ENCODE measurements around the gene NOP16. TPM values are rescaled to one million over a fixed set of nuclear protein-coding genes. Genes with fewer than 3 reads are reported as not detected.

NOP16 gene
- total RNA-seq, 1 experiment from 2014 or later: 31.5 TPM

DNA sequence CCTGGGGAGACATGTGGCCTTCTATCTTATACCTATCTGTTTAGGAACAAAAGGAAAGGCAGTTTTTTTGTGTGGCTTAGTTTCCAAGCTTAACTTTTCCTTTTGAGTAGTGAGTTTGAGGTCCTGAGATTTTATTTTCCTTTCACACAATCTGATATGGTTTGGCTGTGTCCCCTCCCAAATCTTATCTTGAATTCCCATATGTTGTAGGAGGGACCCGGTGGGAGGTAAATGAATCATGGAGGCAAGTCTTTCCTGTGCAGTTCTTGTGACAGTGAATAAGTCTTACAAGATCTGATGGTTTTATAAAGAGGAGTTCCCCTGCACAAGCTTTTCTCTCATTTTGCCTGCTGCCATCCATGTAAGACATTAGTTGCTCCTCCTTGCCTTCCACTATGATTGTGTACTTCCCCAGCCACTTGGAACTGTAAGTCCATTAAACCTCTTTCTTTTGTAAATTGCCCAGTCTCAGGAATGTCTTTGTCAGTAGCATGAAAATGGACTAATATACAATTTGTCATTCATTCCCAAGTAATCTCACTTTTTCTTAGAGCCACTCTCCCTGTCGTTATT, 32.7 kb upstream of the NOP16 start:
- Histone ChIP-seq H3K79me2 (ENCODE audit: low read depth) (peaks cover 1% of the 10 kb centered on the region), H3K4me3 (no peak overlapping the region), H3K27me3 (ENCODE audit: insufficient read depth, low read depth) (no peaks in the 10 kb centered on the region), H4K20me1 (ENCODE audit: insufficient read depth) (no peaks in the 10 kb centered on the region), H3K4me2 (no peak overlapping the region), H2AFZ (no peak overlapping the region), H3K4me1 (replicated peaks; ENCODE audit: insufficient read depth) (peaks cover 73% of the 10 kb centered on the region), H3K27ac (peak overlapping the region; percentile 94), H3F3A (ENCODE audit: insufficient read depth, low read depth) (peaks cover 57% of the 10 kb centered on the region), H3K9me3 (ENCODE audit: insufficient read depth, low read depth) (peaks cover 24% of the 10 kb centered on the region), H3K9me2 (ENCODE audit: insufficient read depth) (no peaks in the 10 kb centered on the region), H3K36me3 (ENCODE audit: low read depth) (no peaks in the 10 kb centered on the region)
- DNase-seq: no peak
- TF ChIP-seq, protein P1, sequence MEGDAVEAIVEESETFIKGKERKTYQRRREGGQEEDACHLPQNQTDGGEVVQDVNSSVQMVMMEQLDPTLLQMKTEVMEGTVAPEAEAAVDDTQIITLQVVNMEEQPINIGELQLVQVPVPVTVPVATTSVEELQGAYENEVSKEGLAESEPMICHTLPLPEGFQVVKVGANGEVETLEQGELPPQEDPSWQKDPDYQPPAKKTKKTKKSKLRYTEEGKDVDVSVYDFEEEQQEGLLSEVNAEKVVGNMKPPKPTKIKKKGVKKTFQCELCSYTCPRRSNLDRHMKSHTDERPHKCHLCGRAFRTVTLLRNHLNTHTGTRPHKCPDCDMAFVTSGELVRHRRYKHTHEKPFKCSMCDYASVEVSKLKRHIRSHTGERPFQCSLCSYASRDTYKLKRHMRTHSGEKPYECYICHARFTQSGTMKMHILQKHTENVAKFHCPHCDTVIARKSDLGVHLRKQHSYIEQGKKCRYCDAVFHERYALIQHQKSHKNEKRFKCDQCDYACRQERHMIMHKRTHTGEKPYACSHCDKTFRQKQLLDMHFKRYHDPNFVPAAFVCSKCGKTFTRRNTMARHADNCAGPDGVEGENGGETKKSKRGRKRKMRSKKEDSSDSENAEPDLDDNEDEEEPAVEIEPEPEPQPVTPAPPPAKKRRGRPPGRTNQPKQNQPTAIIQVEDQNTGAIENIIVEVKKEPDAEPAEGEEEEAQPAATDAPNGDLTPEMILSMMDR (conservative IDR thresholded peaks at IDR 0.05): no peak
- no peak for TF ChIP-seq EZH2 (IDR thresholded peaks at IDR 0.05; ENCODE audit: low read depth)
- BruUV-seq (replicated peaks): no TSS peak
- POLR2A ChIA-PET (ENCODE audit: unreplicated experiment): no interaction called here
- CTCF ChIA-PET: interaction anchor here (0.6 to 0.7 kb wide), 3 partner anchors 14 to 519 kb away, joined by 3 to 7 read pairs (median 4); no protein-coding TSS in a partner anchor
- intact Hi-C loops (cut with micrococcal nuclease; ENCODE audit: unreplicated experiment): no loop called here

DNA sequence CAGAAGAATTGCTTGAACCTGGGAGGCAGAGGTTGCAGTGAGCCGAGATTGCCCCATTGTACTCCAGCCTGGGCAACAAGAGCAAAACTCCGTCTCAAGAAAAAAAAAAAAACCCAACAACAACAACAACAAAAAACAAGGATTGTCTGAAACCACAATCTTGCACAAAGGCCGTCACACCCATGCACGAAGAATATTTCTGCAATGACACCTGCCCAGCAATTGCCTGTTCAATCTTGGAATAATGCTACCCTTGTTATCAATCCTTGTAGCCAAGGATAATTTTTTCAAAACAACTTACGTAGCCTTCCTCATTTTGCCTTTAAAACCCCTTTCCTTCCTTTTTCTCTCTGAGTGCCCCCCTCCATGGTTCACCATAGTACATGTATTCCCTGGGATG, 31.7 kb upstream of the NOP16 start:
- Histone ChIP-seq H3K4me1 (replicated peaks; ENCODE audit: insufficient read depth) (peaks cover 68% of the 10 kb centered on the region), H3K9me2 (ENCODE audit: insufficient read depth) (no peaks in the 10 kb centered on the region), H3F3A (ENCODE audit: insufficient read depth, low read depth) (peaks cover 57% of the 10 kb centered on the region), H2AFZ (no peak overlapping the region), H3K79me2 (ENCODE audit: low read depth) (peaks cover 11% of the 10 kb centered on the region), H3K9me3 (ENCODE audit: insufficient read depth, low read depth) (peaks cover 23% of the 10 kb centered on the region), H3K4me2 (peak overlapping the region; percentile 63), H3K27me3 (ENCODE audit: insufficient read depth, low read depth) (no peaks in the 10 kb centered on the region), H3K4me3 (no peak overlapping the region), H3K36me3 (ENCODE audit: low read depth) (no peaks in the 10 kb centered on the region), H4K20me1 (ENCODE audit: insufficient read depth) (peaks cover 5% of the 10 kb centered on the region; the same call in 1 of the 2 replicates), H3K27ac (peak overlapping the region; percentile 94)
- intact Hi-C loops (cut with micrococcal nuclease; ENCODE audit: unreplicated experiment): no loop called here
- DNase-seq: peak in 1 of 2 experiments; percentile 79
- BruUV-seq (replicated peaks): no TSS peak
- ChIA-PET POLR2A (ENCODE audit: unreplicated experiment) (no interaction called here), CTCF (no interaction called here)
- TF ChIP-seq EZH2 (IDR thresholded peaks at IDR 0.05; ENCODE audit: low read depth): no peak
- TF ChIP-seq, protein P1 (conservative IDR thresholded peaks at IDR 0.05): no peak

DNA sequence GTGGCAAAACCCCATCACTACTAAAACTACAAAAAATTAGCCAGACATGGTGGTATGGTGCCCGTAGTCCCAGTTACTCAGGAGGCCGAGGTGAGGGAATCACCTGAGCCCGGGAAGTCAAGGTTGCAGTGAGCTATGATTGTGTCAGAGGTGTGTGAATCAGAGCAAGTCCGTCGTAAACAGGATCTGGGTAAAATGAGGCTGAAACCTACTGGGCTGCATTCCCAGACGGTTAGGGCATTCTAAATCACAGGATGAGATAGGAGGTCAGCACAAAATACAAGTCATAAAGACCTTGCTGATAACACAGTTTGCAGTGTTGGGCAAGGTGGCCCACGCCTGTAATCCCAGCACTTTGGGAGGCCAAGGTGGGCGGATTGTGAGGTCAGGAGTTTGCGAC, 29.9 kb upstream of the NOP16 start:
- H3F3A ChIP-seq (ENCODE audit: insufficient read depth, low read depth): peaks cover 51% of the 10 kb centered on the region
- ChIA-PET CTCF (interaction anchor here (0.7 to 1.5 kb wide), 4 partner anchors 13 to 125 kb away, joined by 4 to 7 read pairs (median 6); no protein-coding TSS in a partner anchor), POLR2A (ENCODE audit: unreplicated experiment) (interaction anchor here (0.6 to 1.2 kb wide), 6 partner anchors 21 to 335 kb away, joined by 3 to 16 read pairs (median 4); partner anchors contain the start of gene KIAA1191)
- H3K4me2 ChIP-seq: peak overlapping the region; percentile 63
- H2AFZ ChIP-seq: no peak overlapping the region
- peaks cover 29% of the 10 kb centered on the region for H3K79me2 ChIP-seq (ENCODE audit: low read depth)
- peaks cover 23% of the 10 kb centered on the region for H3K9me3 ChIP-seq (ENCODE audit: insufficient read depth, low read depth)
- H3K36me3 ChIP-seq (ENCODE audit: low read depth): no peaks in the 10 kb centered on the region
- intact Hi-C loops (cut with micrococcal nuclease; ENCODE audit: unreplicated experiment): loop anchor here (5.0 kb wide), 2 partner anchors 79 to 404 kb away; no protein-coding TSS in a partner anchor
- peaks cover 19% of the 10 kb centered on the region; the same call in 1 of the 2 replicates for H4K20me1 ChIP-seq (ENCODE audit: insufficient read depth)
- no TSS peak for BruUV-seq (replicated peaks)
- H3K4me3 ChIP-seq: no peak overlapping the region; the same call in 1 of the 2 replicates
- DNase-seq: peak; percentile 72 to 98
- peaks cover 65% of the 10 kb centered on the region for H3K4me1 ChIP-seq (replicated peaks; ENCODE audit: insufficient read depth)
- peak overlapping the region; percentile 94 for H3K27ac ChIP-seq
- no peaks in the 10 kb centered on the region for H3K9me2 ChIP-seq (ENCODE audit: insufficient read depth)
- H3K27me3 ChIP-seq (ENCODE audit: insufficient read depth, low read depth): no peaks in the 10 kb centered on the region
- TF ChIP-seq, protein P1 (conservative IDR thresholded peaks at IDR 0.05): no peak
- no peak for TF ChIP-seq EZH2 (IDR thresholded peaks at IDR 0.05; ENCODE audit: low read depth)
